Right atrium auricular region (tissue), 2 donors: ENCODE results near the gene RNF213. TPM values are rescaled to one million over a fixed set of nuclear protein-coding genes. Genes with fewer than 3 reads are reported as not detected.

ENCODE experiments used
- DNase-seq: peaks from one replicate; pipeline ENCODE4 v3.0.0-alpha.2; 2019; ENCODE audit warnings: low spot score
- H3K27ac ChIP-seq, 2 donors: fragments of 200-600 bp; sonication (generic); 1 replicate in 1 of 2; 2 replicates in 1 of 2; pipeline ENCODE4 v1.5.1; 2016 to 2019
- H3K27me3 ChIP-seq, 2 donors: fragments of 200-600 bp; sonication (generic); one replicate each; pipeline versions ENCODE4 v1.5.1 to v1.6.0; 2017 to 2019
- H3K36me3 ChIP-seq: fragments of 200-600 bp; sonication (generic); one replicate; pipeline ENCODE4 v1.5.1; 2016
- H3K4me1 ChIP-seq, 2 donors: fragments of 200-600 bp; sonication (generic); one replicate each; pipeline versions ENCODE4 v1.5.1 to v1.6.0; 2017 to 2019
- H3K4me3 ChIP-seq, 2 donors: fragments of 200-600 bp; sonication (generic); 1 replicate in 1 of 2; 2 replicates in 1 of 2; pipeline ENCODE4 v1.5.1; 2017 to 2019; ENCODE audit warnings: mild to moderate bottlenecking in 1 of 2, moderate library complexity in 1 of 2
- H3K9me3 ChIP-seq, 2 donors: fragments of 200-600 bp; sonication (generic); one replicate each; pipeline ENCODE4 v1.5.1; 2019
- total RNA-seq, 2 donors: library from RNA; depleted of rRNA; stranded (reverse); fragments of >200 nt; gene quantifications; one replicate each; pipeline ENCODE4 v1.1.0, GENCODE V29; 2016
- TF ChIP-seq, protein P1 (sequence below), 2 donors: fragments of 200-600 bp; sonication (generic); IDR thresholded peaks; one replicate each; pipeline ENCODE4 v1.5.1; 2019; ENCODE audit warnings: antibody characterized with exemption in 2 of 2

The RNF213 gene
- total RNA-seq, 2 donors from 2014 or later = 27.3 to 36.8 TPM

- TF ChIP-seq, protein P1, sequence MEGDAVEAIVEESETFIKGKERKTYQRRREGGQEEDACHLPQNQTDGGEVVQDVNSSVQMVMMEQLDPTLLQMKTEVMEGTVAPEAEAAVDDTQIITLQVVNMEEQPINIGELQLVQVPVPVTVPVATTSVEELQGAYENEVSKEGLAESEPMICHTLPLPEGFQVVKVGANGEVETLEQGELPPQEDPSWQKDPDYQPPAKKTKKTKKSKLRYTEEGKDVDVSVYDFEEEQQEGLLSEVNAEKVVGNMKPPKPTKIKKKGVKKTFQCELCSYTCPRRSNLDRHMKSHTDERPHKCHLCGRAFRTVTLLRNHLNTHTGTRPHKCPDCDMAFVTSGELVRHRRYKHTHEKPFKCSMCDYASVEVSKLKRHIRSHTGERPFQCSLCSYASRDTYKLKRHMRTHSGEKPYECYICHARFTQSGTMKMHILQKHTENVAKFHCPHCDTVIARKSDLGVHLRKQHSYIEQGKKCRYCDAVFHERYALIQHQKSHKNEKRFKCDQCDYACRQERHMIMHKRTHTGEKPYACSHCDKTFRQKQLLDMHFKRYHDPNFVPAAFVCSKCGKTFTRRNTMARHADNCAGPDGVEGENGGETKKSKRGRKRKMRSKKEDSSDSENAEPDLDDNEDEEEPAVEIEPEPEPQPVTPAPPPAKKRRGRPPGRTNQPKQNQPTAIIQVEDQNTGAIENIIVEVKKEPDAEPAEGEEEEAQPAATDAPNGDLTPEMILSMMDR (IDR thresholded peaks at IDR 0.05) = no peak
- Histone ChIP-seq H3K36me3 (peaks cover 46% of the 10 kb centered on the region), H3K27me3 (no peaks in the 10 kb centered on the region), H3K9me3 (no peaks in the 10 kb centered on the region), H3K4me3 (no peak overlapping the region), H3K4me1 (peaks cover 0 to 2% of the 10 kb centered on the region in 2 donors), H3K27ac (no peak overlapping the region)
- DNase-seq = no peak
Observed at GRCh38 chr17:80214012-80214877, 46.4 kb upstream of the RNF213 start.

- TF ChIP-seq, protein P1 (IDR thresholded peaks at IDR 0.05) = no peak
- no peak for DNase-seq
- Histone ChIP-seq H3K27me3 (no peaks in the 10 kb centered on the region), H3K27ac (no peak overlapping the region), H3K4me3 (no peak overlapping the region), H3K9me3 (no peaks in the 10 kb centered on the region), H3K4me1 (peaks cover 0 to 8% of the 10 kb centered on the region in 2 donors), H3K36me3 (peaks cover 45% of the 10 kb centered on the region)
Observed at GRCh38 chr17:80214878-80215210, 45.8 kb upstream of the RNF213 start.

DNA sequence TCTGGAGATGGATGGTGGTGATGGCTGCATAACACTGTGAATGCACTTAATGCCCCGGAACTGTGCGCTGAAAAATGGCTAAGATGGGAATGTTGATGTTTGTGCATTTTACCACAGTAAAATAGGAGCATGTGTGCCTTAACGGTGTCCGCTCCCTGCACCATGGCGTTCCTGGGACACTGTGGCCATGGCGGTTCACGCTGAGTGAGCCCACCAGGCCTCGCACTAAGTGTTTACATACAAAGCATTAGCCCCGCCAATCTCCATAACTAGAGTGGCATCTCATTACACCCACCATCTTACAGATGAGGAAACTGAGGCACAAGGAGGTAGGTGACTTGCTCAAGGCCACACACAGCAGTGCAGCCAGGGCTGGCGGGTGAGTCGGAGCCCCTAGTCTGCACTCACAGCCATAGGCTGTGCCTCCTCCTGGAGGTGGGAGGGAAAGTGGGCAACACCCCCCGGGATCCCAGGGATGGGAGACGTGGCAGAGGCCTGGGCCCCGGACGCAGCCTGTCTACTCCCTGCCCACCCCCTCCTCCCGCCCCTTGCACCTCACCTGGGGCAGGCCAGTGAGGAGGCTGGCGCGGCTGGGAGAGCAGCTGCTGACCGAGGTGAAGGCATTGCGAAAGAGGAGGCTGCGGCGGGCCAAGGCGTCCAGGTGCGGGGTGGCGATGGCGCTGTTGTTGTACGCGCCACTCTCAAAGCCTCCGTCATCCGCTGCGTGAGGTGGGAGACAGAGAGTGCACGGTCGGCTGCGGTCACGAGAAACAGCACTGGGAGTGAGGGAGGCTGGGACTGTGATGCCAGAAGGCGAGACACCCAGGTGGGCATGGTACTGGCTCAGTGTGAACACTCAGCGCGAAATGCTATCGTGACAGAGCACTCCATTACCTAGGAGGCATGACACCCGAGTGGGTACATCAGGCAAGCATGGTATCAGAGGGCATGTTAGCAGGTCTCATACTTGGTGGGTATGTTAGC, 43.9 kb upstream of the RNF213 start:
- H3K36me3 ChIP-seq = peaks cover 27% of the 10 kb centered on the region
- peaks cover 0 to 21% of the 10 kb centered on the region in 2 donors for H3K4me1 ChIP-seq
- H3K4me3 ChIP-seq = no peak overlapping the region
- no peaks in the 10 kb centered on the region for H3K9me3 ChIP-seq
- H3K27ac ChIP-seq = no peak overlapping the region
- DNase-seq = no peak
- no peaks in the 10 kb centered on the region for H3K27me3 ChIP-seq
- TF ChIP-seq, protein P1 (IDR thresholded peaks at IDR 0.05) = no peak

DNA sequence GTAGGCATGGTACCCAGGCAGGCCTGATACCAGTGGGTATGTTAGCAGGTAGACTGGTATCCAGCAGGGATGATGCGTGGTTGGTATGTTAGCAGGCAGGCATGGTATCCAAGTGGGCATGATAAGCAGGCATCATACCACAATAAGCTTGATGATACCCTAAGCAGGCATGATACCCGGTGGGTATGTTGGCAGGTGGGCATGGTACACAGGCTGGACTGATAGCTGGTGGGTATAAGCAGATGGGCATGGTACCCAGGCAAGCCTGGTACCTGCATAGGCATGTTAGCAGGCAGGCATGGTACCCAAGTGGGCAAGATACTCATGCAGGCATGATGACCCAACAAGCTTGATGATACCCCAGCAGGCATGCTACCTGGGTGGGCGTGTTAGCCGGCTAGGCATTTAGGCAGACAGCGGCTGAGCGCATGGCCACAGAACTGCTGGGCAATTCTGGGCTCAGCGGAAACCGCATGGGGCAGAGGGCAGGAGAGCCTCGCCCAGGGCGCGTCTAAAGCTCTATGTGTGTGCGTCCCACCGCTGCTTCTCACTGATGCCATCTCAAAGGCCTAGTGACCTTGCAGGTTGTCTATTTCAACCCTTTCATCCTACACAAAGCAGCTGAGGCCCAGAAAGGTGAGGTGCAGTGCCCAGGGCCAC, 42.8 kb upstream of the RNF213 start:
- no peak for DNase-seq
- Histone ChIP-seq H3K27ac (no peak overlapping the region), H3K36me3 (peaks cover 22% of the 10 kb centered on the region), H3K9me3 (no peaks in the 10 kb centered on the region), H3K27me3 (no peaks in the 10 kb centered on the region), H3K4me1 (peaks cover 0 to 21% of the 10 kb centered on the region in 2 donors), H3K4me3 (no peak overlapping the region)
- TF ChIP-seq, protein P1 (IDR thresholded peaks at IDR 0.05) = no peak

DNA sequence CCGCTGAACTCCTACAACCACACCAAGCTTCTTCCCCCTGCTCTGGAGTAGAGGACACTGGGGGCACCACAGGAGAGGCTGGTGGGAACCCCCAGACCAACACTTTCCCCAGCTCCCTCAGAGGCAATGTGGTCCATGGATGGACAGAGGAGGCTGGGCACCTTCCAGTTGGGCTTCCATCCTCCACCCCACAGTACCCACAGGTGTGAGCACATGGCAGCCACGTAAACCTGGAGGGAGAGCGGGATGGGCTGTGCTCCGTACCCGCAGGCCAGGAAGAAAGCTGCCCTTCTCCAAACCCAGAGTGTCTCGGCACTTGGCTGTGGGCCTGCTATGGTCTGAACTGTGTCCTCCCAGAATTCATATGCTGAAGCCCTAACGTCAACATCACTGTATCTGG, 42.3 kb upstream of the RNF213 start:
- Histone ChIP-seq H3K4me3 (no peak overlapping the region), H3K4me1 (peaks cover 0 to 21% of the 10 kb centered on the region in 2 donors), H3K27ac (no peak overlapping the region), H3K9me3 (no peaks in the 10 kb centered on the region), H3K36me3 (peaks cover 22% of the 10 kb centered on the region), H3K27me3 (no peaks in the 10 kb centered on the region)
- DNase-seq = no peak
- TF ChIP-seq, protein P1 (IDR thresholded peaks at IDR 0.05) = no peak
